ENCODE results near the gene PPM1H.

GRCh38 chr12:62738105-62738504, 196.8 kb downstream of the PPM1H start:
- TF ChIP-seq CTCF (IDR thresholded peaks at IDR 0.05 in 2 of 3, conservative IDR thresholded peaks at IDR 0.05 in 1 of 3; ENCODE audit: control insufficient read depth in 2 of 3, extremely low read depth in 1 of 3, insufficient read depth in 1 of 3, low read depth in 3 of 3, low read length in 3 of 3) (no peak), HDAC2 (IDR thresholded peaks at IDR 0.05) (no peak)

Measured in GM12878 (cell line).